T-helper 1 cell treated with Interleukin-12 subunit alpha and Interleukin-12 subunit beta and Interleukin-4 antibody, amounts not matched to agents 30 ng/mL and 1 ng/mL, for 36 hours (primary cell): Measurements from ENCODE around the gene LYPD1. TPM values are rescaled to one million over a fixed set of nuclear protein-coding genes. Genes with fewer than 3 reads are reported as not detected.

ENCODE experiments used
- intact Hi-C: fragments of 100-400 bp; cut with micrococcal nuclease; formaldehyde crosslinking; loops from one replicate; pipeline ENCODE4 v1.15.1; 2024
- total RNA-seq: library from RNA; stranded (reverse); gene quantifications from 2 replicates; pipeline ENCODE4 v1.2.3, GENCODE V29; 2022

Gene LYPD1
- total RNA-seq, 1 donor from 2014 or later: not detected

GRCh38 chr2:132668987-132669907 is 758 bp downstream of the LYPD1 start:
- intact Hi-C loops: no loop called here

GRCh38 chr2:132668189-132668823 is 1.7 kb downstream of the LYPD1 start:
- intact Hi-C loops: no loop called here

- intact Hi-C loops: no loop called here
Observed at GRCh38 chr2:132667706-132668105, 2.3 kb downstream of the LYPD1 start.

- intact Hi-C loops: no loop called here
Observed at GRCh38 chr2:132665401-132666140, 4.4 kb downstream of the LYPD1 start.

- intact Hi-C loops: no loop called here
Observed at GRCh38 chr2:132664096-132664495, 5.9 kb downstream of the LYPD1 start.

GRCh38 chr2:132662732-132663131 is 7.3 kb downstream of the LYPD1 start:
- intact Hi-C loops: no loop called here

- intact Hi-C loops: no loop called here
Observed at GRCh38 chr2:132659331-132659730, 10.7 kb downstream of the LYPD1 start.

- intact Hi-C loops: no loop called here
Observed at GRCh38 chr2:132656266-132656975, 13.6 kb downstream of the LYPD1 start.

- intact Hi-C loops: no loop called here
Observed at GRCh38 chr2:132654968-132655367, 15.0 kb downstream of the LYPD1 start.

GRCh38 chr2:132654335-132654734 is 15.7 kb downstream of the LYPD1 start:
- intact Hi-C loops: no loop called here

- intact Hi-C loops: no loop called here
Observed at GRCh38 chr2:132652474-132652873, 17.5 kb downstream of the LYPD1 start.

GRCh38 chr2:132651115-132652045 is 18.6 kb downstream of the LYPD1 start:
- intact Hi-C loops: no loop called here

GRCh38 chr2:132646540-132647108 is 23.4 kb downstream of the LYPD1 start:
- intact Hi-C loops: no loop called here

GRCh38 chr2:132645722-132646539 is 24.1 kb downstream of the LYPD1 start:
- intact Hi-C loops: no loop called here

GRCh38 chr2:132645176-132645575 is 24.8 kb downstream of the LYPD1 start:
- intact Hi-C loops: no loop called here

GRCh38 chr2:132642415-132642814 is 27.6 kb downstream of the LYPD1 start:
- intact Hi-C loops: no loop called here

GRCh38 chr2:132641819-132642218 is 28.2 kb downstream of the LYPD1 start:
- intact Hi-C loops: no loop called here

GRCh38 chr2:132640116-132640515 is 29.9 kb downstream of the LYPD1 start:
- intact Hi-C loops: no loop called here
